Stimulated activated CD4-positive, alpha-beta T cell treated with anti-CD3 and anti-CD28 coated beads, Interleukin-4, amount 100 ng/mL, for 4 hours (primary cell): ENCODE measurements around the gene CHKB.
"Not testable (repeated sequence)": the region's sequence is repeated elsewhere in the genome, so short reads cannot be mapped to it uniquely, and the experiment has no call there.

Source experiments
- DNase-seq, 2 experiments: peaks; one replicate each; pipeline ENCODE4 v3.0.0-alpha.2; 2020

Gene CHKB

GRCh38 chr22:50546326-50547262 is 36.1 kb downstream of the CHKB start:
- DNase-seq = no peak

- no peak for DNase-seq
Measured at GRCh38 chr22:50545522-50546325, 36.9 kb downstream of the CHKB start, which contains the start of gene KLHDC7B. TSS of gene KLHDC7B (plus strand) at chr22:50545899. CDS start at chr22:50546244, 345 bp downstream.

- DNase-seq = no peak
Measured at GRCh38 chr22:50544746-50545253, 37.8 kb downstream of the CHKB start.

- DNase-seq = peak; percentile 84
Measured at GRCh38 chr22:50544078-50544745, 38.4 kb downstream of the CHKB start.

GRCh38 chr22:50542416-50542927 is 40.2 kb downstream of the CHKB start:
- DNase-seq = no peak

GRCh38 chr22:50541667-50542026 is 41.0 kb downstream of the CHKB start:
- not testable (repeated sequence) for DNase-seq

GRCh38 chr22:50540381-50540780 is 42.3 kb downstream of the CHKB start:
- DNase-seq = no peak

GRCh38 chr22:50537765-50538164 is 44.9 kb downstream of the CHKB start:
- no peak for DNase-seq

- DNase-seq = no peak
Measured at GRCh38 chr22:50536226-50536625, 46.4 kb downstream of the CHKB start.

- DNase-seq = no peak
Measured at GRCh38 chr22:50535113-50535512, 47.5 kb downstream of the CHKB start.

- DNase-seq = not testable (repeated sequence)
Measured at GRCh38 chr22:50533856-50534711, 48.6 kb downstream of the CHKB start.

GRCh38 chr22:50532824-50533796 is 49.5 kb downstream of the CHKB start:
- DNase-seq = no peak

- no peak for DNase-seq
Measured at GRCh38 chr22:50531962-50532674, 50.5 kb downstream of the CHKB start.

GRCh38 chr22:50531546-50531961 is 51.1 kb downstream of the CHKB start:
- peak; percentile 71 to 81 for DNase-seq

- DNase-seq = peak; percentile 79 to 84
Measured at GRCh38 chr22:50530877-50531545, 51.6 kb downstream of the CHKB start.

- no peak for DNase-seq
Measured at GRCh38 chr22:50530580-50530876, 52.1 kb downstream of the CHKB start.

GRCh38 chr22:50529897-50530579 is 52.6 kb downstream of the CHKB start, which contains the start of gene TYMP:
TSS of gene TYMP (minus strand) at chr22:50530012. CDS start at chr22:50529709, 303 bp downstream.
- DNase-seq = peak; percentile 75 to 76

GRCh38 chr22:50529416-50529896 is 53.2 kb downstream of the CHKB start:
- DNase-seq = no peak
